OCI-LY1 (cell line): ENCODE measurements around the gene DAP.

Experiments used
- H2AFZ ChIP-seq: fragments of 200-600 bp; sonication (generic), shearing (Covaris generic); 2 replicates; pipeline ENCODE4 v1.6.0; 2014; ENCODE audit warnings: antibody characterized with exemption, mild to moderate bottlenecking, low read length
- H3F3A ChIP-seq: fragments of 200-600 bp; sonication (generic), shearing (Covaris generic); 2 replicates; pipeline ENCODE4 v1.6.0; 2014; ENCODE audit warnings: mild to moderate bottlenecking, antibody characterized with exemption, low read length, moderate library complexity; ENCODE audit not compliant: insufficient read depth
- H3K27ac ChIP-seq: fragments of 200-600 bp; sonication (generic); 2 replicates; pipeline ENCODE4 v1.5.1; 2014; ENCODE audit warnings: low read length, mixed run types, mild to moderate bottlenecking, low read depth; ENCODE audit not compliant: poor library complexity, severe bottlenecking
- H3K27me3 ChIP-seq: fragments of 200-600 bp; sonication (generic); 2 replicates; pipeline ENCODE4 v1.6.0; 2014; ENCODE audit warnings: antibody characterized with exemption, mild to moderate bottlenecking, low read length, moderate library complexity; ENCODE audit not compliant: insufficient read depth
- H3K36me3 ChIP-seq: fragments of 200-600 bp; sonication (generic); 2 replicates; pipeline ENCODE4 v1.6.1; 2014; ENCODE audit warnings: mild to moderate bottlenecking, antibody characterized with exemption, low read length, moderate library complexity, mixed read lengths; ENCODE audit not compliant: insufficient read depth
- H3K4me1 ChIP-seq: fragments of 200-600 bp; sonication (generic); 2 replicates; pipeline ENCODE4 v1.5.1; 2014; ENCODE audit warnings: mild to moderate bottlenecking, low read length, moderate library complexity; ENCODE audit not compliant: insufficient read depth, severe bottlenecking
- H3K4me2 ChIP-seq: fragments of 200-600 bp; sonication (generic), shearing (Covaris generic); 2 replicates; pipeline ENCODE4 v1.6.1; 2014; ENCODE audit warnings: low read length
- H3K4me3 ChIP-seq: fragments of 200-600 bp; sonication (generic); 2 replicates; pipeline ENCODE4 v1.5.1; 2014; ENCODE audit warnings: low read length, low read depth, mild to moderate bottlenecking, mixed read lengths; ENCODE audit not compliant: poor library complexity, severe bottlenecking
- H3K79me2 ChIP-seq: fragments of 200-600 bp; shearing (Covaris generic); 2 replicates; pipeline ENCODE4 v1.6.1; 2016; ENCODE audit warnings: mixed run types, low read length, mixed read lengths; ENCODE audit not compliant: insufficient read depth
- H3K9ac ChIP-seq: fragments of 200-600 bp; sonication (generic), shearing (Covaris generic); 2 replicates; pipeline ENCODE4 v1.6.1; 2014; ENCODE audit warnings: mild to moderate bottlenecking, low read length, mixed read lengths
- H3K9me2 ChIP-seq: fragments of 200-600 bp; sonication (generic), shearing (Covaris generic); 2 replicates; pipeline ENCODE4 v1.6.1; 2014; ENCODE audit warnings: low read depth, mild to moderate bottlenecking, low read length, mixed read lengths
- H3K9me3 ChIP-seq: fragments of 200-600 bp; shearing (Covaris generic); 2 replicates; pipeline ENCODE4 v1.6.1; 2014; ENCODE audit warnings: low read length, mixed read lengths
- H4K20me1 ChIP-seq: fragments of 200-600 bp; sonication (generic), shearing (Covaris generic); 2 replicates; pipeline ENCODE4 v1.6.0; 2016; ENCODE audit warnings: mild to moderate bottlenecking, low read length; ENCODE audit not compliant: insufficient read depth
- CTCF ChIP-seq: fragments of 200-600 bp; sonication (generic), shearing (Covaris generic); IDR thresholded peaks from 2 replicates; pipeline ENCODE4 v1.5.1; 2017; ENCODE audit warnings: mild to moderate bottlenecking, antibody characterized with exemption, low read length, moderate library complexity, mixed read lengths
- EZH2 ChIP-seq: fragments of 200-600 bp; sonication (generic), shearing (Covaris generic); IDR thresholded peaks from 2 replicates; pipeline ENCODE4 v1.8.0; 2017; ENCODE audit warnings: borderline replicate concordance, mixed run types, mild to moderate bottlenecking, antibody characterized with exemption, low read length, moderate library complexity, mixed read lengths

DAP gene

GRCh38 chr5:10747678-10748622, 13.1 kb downstream of the DAP start:
- Histone ChIP-seq H3K4me1 (peaks cover 11% of the 10 kb centered on the region), H4K20me1 (no peaks in the 10 kb centered on the region), H3K9ac (no peak overlapping the region), H3K27me3 (no peaks in the 10 kb centered on the region), H3K27ac (no peak overlapping the region), H3K9me3 (no peaks in the 10 kb centered on the region), H3F3A (no peaks in the 10 kb centered on the region), H3K79me2 (peaks cover 14% of the 10 kb centered on the region; the same call in 1 of the 2 replicates), H3K4me2 (no peak overlapping the region), H2AFZ (no peak overlapping the region), H3K36me3 (peaks cover 91% of the 10 kb centered on the region), H3K4me3 (no peak overlapping the region), H3K9me2 (no peaks in the 10 kb centered on the region)
- TF ChIP-seq EZH2: no peak
- TF ChIP-seq CTCF: no peak

DNA sequence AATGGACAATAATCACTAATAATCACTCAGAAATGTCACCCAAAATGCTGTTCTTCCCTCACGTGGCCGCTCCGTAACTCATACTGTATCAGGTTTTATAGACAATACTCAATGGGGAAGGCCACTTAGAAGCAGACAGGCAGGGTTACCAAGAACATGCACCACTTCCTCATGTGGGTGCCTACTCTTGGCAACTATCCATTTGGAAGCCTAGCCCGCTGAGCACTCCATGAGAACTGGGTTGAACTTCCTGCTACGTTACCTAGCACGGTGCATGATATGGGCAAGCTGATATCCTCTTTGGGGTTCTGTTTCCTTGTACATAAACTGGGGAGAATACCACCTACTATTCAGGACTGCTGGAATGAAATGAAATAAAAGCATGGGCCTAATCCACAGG, 14.3 kb downstream of the DAP start:
- TF ChIP-seq CTCF: no peak
- TF ChIP-seq EZH2: no peak
- Histone ChIP-seq H3K4me3 (no peak overlapping the region), H3K4me1 (peaks cover under 1% of the 10 kb centered on the region), H3K27ac (no peak overlapping the region), H3F3A (no peaks in the 10 kb centered on the region), H3K36me3 (peaks cover 92% of the 10 kb centered on the region), H3K9ac (no peak overlapping the region), H4K20me1 (no peaks in the 10 kb centered on the region), H3K79me2 (peaks cover 14% of the 10 kb centered on the region; the same call in 1 of the 2 replicates), H3K27me3 (no peaks in the 10 kb centered on the region), H2AFZ (no peak overlapping the region), H3K9me2 (no peaks in the 10 kb centered on the region), H3K9me3 (no peaks in the 10 kb centered on the region), H3K4me2 (no peak overlapping the region)

DNA sequence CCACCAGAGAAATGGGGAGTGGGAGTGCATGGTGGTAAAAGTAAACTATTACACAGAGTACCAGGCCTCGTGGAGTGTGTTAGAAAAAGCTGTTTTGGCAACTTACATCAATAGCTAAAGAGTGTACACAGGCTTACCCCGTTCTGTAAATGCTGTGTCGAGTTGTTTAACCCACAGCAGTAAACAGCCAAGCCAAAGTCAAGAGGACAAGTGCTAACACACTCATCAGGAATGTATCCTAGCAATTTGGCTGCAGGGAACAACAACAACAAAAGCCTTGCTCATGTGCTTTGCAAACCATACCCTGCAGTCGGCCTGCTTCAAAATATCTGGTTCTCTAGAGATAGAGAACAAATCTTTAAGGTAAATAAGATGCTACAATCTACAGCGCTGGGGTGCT, 15.9 kb downstream of the DAP start:
- Histone ChIP-seq H3K9me3 (no peaks in the 10 kb centered on the region), H3K4me1 (no peaks in the 10 kb centered on the region), H3K4me2 (no peak overlapping the region), H3F3A (no peaks in the 10 kb centered on the region), H2AFZ (no peak overlapping the region), H3K36me3 (peaks cover 95% of the 10 kb centered on the region), H3K27me3 (no peaks in the 10 kb centered on the region), H3K27ac (no peak overlapping the region), H3K4me3 (no peak overlapping the region), H3K9me2 (no peaks in the 10 kb centered on the region), H4K20me1 (no peaks in the 10 kb centered on the region), H3K9ac (no peak overlapping the region), H3K79me2 (no peaks in the 10 kb centered on the region)
- TF ChIP-seq CTCF: no peak
- TF ChIP-seq EZH2: no peak
